Measurements from ENCODE around the gene KATNBL1.

Gene KATNBL1

GRCh38 chr15:34114215-34114614 lies 95.7 kb downstream of the KATNBL1 start:
- FAIRE-seq, result no peak

- no peak for FAIRE-seq
These were observed 98.4 kb downstream of the KATNBL1 start for GRCh38 chr15:34111488-34111887.

- peak; percentile 90 for FAIRE-seq
These were observed 99.9 kb downstream of the KATNBL1 start for GRCh38 chr15:34109797-34110663.

GRCh38 chr15:34107315-34107714 lies 102.6 kb downstream of the KATNBL1 start:
- no peak for FAIRE-seq

GRCh38 chr15:34106423-34106822 lies 103.5 kb downstream of the KATNBL1 start:
- no peak for FAIRE-seq

- peak; percentile 17 for FAIRE-seq
These were observed 107.5 kb downstream of the KATNBL1 start for GRCh38 chr15:34102175-34102925.

- peak; percentile 92 for FAIRE-seq
These were observed 108.3 kb downstream of the KATNBL1 start, which contains the start of the genes EMC7 and PGBD4 for GRCh38 chr15:34101366-34102174. TSS of gene EMC7 (minus strand) at chr15:34101862. CDS start at chr15:34101839, 23 bp downstream. TSS of gene PGBD4 (plus strand) at chr15:34102083. CDS start at chr15:34102532, 449 bp downstream.

GRCh38 chr15:34099914-34100313 lies 110.0 kb downstream of the KATNBL1 start:
- FAIRE-seq, result no peak
